Measurements from ENCODE around the gene KY.
"Not testable (repeated sequence)": the region's sequence is repeated elsewhere in the genome, so short reads cannot be mapped to it uniquely, and the experiment has no call there.

Gene KY

DNA sequence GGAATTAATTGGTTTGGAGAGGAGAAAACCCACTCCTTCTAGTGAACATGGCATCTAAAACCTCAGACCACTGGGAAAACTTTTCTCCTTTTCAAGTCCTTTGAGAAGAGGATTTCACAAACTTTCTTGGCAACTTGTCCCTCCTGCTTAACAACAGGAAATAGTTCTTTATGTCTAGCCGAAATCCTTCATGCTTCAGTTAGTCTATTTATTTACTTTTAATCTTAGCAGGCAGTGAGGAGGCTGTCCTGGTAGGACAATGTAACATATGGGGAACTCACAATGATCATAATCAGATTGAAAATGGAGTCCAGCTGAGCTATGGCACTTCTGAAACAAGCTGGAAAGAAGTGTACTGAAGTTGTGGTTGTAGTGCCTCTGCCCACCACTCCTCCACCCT is 50.6 kb downstream of the KY start:
- DNase-seq: no peak

DNA sequence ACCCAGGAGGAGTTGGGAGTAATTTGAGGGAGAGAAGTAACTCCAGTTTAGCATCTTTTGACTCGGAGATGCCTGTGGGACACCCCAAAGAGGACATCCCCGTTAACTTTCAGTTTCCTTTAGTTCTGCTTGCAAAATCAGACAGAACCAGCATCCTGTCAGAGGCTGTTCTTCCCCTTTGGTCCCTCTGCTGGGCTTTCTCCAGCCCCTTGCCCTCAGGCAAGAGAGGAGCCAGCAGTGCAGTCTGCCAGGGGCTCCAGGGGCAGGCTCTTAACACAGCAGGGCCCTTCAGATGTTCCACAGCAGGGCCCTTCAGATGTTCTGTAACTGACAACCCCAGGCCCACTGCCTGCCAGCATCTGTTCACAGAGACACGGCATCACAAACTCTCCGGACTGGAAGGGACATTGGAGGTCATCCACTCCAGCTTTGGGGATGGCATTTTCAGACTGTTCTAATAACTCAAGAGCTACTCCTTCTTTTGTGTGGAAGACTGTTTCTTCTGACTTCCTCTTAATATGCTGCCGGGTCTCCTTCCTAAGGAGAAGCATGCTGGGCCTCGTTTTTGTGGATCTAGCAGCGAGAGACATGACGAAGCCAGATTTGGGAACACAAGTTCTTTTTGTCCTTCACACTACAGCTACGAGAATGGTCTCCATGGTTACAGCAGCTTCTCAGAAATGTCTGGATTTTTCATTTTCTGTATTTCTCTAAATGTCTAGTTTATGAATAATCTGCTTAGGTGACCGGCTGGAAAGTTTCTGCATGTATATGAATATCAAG is 51.9 kb downstream of the KY start:
- DNase-seq: no peak

DNA sequence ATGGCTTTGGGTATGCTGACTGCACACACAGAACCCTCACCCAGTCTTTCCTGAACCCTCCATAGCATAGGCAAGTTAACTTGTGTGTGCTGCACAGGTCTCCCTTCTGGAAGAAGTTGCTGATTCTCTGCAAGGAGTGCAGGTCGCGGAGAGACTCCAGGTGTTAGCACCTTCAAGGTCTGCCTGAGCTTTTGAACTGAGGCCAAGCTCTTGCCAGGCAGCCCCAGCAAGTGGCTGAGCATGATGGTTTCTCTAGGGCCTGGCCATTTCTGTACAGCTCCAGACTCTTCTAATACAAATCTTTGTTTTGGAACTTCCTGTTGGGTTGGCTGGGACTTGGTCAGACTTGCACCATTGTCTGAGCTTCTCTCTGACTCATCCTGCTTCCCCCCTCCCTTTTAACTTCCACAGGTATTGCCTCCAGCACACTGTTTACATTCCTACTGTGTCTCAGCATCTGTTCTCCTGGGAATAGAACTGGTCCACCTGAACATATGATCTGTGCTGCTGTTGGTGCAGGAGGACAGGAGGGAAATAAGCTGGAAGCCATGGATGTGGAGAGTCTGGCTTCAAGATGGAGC is 53.3 kb downstream of the KY start:
- DNase-seq: no peak

DNA sequence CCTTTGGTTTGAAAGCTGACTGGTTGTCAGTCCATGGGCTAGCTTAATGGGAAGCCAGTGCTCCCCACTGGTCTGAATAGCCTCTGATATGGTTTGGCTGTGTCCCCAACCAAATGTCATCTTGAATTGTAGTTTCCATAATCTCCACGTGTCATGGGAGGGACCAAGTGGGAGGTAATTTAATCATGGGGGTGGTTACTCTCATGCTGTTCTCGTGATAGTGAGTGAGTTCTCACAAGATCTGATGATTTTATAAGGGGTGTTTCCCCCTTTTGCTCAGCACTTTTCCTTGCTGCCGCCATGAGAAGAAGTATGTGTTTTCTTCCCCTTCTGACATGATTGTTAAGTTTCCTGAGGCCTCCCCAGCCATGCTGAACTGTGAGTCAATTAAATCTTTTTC is 55.8 kb downstream of the KY start:
- DNase-seq: not testable (repeated sequence)

DNA sequence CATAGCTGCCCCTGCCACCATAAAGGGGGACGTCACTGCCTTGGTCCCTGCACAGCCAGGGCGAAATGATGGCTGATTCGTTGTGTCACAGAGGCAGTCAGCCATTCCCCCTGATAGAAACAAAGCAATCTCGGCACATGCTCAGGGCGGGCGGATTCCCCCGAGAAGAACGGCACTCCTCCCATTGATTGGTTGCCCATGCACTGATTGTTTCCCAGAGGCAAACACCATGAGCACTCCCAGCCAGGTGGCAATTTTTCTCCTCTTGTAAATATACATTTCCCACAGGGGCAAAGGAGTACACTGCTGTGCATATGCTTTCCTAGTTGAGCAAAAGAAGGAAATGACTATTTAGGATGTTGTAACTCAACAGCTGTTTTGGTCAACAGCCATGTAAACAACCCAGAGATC is 56.5 kb downstream of the KY start:
- no peak for DNase-seq

DNA sequence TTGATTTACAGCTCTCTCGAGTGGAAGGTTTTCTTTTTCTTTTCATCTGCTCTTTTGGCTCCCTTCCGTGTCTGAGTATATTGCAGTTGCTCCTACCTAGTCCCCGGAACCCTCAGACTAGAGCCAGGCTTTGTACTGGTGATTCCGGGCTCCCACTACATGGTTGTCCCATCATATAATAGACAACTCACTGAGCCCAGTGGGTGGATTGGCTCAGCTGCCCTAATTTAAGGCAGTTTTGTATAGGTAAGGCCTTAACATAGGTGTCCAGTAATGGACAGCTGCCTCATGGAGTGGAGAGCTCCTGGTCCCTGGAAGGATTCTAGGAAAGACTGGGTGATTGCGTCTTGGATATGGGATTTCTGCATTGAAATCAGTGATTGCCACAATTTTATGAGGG is 58.0 kb downstream of the KY start:
- no peak for DNase-seq

DNA sequence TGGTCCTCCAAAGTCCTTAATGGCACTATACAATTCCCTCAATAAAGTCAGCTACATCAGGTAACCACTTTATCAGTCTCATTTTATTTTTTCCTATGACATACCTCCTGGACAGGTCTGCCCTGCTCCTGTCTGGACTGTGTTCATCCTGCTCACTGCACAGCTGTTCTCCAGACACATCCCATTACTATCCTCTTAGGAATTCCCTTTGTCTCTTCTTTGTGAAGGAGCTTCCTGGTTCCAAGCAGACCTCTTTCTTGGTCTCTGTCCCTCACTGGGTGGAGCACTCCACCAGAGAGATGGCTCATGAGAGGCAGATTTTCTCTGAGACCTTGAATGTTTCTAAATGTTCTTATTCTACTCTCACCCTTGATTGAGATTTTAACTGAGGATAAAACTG is 60.1 kb downstream of the KY start:
- no peak for DNase-seq

DNA sequence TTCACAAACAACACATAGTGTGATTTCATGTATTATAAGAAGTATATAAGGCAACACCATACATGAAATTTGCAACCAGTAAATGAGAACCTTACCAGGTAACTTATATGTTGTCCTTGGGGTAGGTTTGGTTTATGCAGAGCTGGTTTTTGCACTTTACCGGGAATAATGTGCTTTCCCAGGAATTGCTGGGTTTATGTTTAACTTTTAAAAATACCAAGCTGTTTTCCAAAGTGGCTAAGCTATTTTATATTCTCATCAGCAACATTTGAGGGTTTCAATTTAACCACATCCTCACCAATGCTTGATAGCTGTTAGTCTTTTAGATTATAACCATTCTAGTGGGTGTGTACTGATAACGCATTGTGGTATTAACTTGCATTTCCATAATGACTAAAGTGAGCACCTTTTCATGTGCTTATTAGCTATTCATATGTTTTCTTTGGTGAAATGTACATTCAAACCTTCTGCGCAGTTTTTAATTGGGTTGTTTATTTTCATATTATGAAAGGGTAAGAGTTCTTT is 71.6 kb downstream of the KY start:
- DNase-seq: no peak

DNA sequence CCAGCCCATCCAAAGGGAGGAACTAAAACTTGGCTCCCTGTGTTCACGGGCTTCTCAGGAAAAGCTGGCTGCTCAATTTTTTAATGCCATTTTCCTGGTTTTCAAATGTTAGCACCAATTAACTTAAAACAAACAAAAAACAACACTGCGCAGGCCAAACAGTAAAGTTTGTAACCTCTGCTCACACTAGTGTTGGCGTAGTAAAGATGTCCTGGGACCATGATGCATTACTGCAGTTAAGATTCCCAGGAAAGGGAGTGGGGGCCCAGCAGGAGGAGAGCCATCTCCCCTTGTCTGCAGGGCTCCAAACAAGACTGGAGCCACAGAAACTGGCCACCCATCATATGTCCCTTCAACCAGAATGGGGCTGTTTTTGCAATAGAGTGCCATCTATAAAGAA is 74.0 kb downstream of the KY start:
- DNase-seq: no peak

DNA sequence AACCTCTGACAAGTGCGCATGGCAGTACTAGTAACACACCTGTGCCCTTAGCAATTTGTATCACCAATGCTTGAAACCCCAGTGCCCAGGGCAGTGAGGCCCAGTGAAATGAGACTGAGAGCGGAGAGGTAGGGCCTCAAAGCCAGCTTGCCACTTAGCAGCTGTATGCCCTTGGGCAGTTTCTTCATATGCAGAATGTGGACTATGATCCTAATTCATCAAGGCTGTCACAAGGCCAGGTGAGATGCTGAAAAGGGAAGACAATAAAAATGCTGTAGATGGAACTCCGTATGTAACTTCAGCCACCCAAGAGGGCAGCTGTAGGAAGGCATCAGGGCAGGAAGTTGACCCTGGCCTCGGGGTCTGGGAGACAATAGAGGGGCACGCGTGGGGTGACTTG is 74.4 kb downstream of the KY start:
- no peak for DNase-seq

DNA sequence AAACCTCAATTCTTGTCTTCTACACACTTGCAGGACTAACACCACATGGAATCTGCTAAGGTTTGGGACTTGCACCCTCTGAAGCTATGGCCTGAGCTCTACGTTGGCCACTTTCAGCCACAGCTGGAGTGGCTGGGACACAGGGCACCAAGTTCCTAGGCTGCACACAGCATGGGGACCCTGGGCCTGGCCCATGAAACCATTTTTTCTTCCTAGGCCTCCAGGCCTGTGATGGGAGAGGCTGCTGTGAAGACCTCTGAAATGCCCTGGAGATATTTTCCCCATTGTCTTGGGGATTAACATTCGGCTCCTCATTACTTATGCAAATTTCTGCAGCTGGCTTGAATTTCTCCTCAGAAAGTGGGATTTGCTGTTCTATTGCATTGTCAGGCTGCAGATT is 80.9 kb downstream of the KY start:
- DNase-seq: not testable (repeated sequence)

DNA sequence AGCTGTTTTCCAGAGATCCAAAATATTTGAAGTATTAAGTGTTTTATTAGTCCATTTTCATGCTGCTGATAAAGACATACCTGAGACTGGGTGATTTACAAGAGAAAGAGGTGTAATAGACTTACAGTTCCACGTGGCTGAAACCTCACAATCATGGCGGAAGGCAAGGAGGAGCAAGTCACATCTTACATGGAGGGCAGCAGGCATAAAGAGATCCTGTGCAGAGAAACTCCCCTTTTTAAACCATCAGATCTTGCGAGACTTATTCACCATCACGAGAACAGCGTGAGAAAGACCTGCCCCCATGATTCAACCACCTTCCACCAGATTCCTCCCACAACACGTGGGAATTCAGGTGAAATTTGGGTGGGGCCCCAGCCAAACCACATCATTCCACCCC is 82.0 kb downstream of the KY start:
- DNase-seq: no peak

DNA sequence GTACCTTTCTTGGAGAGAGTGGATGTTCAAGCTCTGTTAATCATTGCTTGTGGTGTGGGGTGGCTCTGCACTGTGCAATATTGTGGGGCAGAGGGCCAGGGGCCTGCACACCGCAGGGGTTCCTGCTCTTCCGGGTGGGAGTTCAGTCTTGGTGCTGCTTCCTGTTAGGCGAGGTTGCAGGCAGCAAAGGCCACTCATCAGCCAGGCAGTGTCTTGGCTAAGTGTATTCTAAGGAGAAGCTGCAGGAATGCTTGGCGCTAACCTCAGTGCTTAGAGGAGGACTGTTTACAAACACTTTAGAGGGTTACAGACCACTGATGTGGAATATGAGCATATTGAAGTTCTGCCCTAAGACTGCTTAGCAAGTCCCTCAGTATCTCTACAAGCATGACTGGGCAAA is 83.2 kb downstream of the KY start:
- no peak for DNase-seq

DNA sequence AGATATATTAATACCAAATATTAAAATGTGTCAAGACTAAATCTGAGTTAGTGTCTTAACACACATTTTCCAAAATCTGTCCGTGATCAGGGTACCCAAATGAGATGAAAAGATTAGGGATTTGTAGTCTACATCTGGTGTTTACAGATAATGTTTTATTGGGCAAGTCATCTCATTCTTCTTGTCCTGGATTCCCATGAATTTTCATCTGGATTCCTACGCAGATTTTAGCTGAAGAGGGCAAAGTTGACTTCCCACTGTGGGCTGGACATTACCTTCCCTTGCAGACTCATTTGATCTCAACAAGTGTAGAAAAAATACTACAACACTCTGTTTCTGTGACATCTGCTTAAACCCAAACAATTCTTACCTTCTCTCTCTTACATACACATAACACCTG is 85.8 kb downstream of the KY start:
- no peak for DNase-seq

DNA sequence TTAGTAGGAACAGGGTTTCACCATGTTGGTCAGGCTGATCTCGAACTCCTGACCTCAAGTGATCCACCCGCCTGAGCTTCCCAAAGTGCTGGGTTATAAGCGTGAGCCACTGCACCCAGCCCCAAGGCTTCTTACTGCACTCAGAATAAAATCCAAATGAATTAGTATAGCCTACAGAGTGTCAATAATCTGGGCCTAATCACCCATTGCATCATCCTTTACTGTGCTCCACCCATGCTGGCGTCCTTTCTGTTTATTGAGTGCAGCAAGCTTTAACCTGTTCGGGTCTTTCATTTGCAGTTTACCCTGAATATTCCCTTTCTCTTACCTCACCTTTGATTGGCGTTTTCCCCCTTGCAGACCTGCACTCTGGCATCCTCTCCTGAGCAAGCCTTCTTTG is 87.2 kb downstream of the KY start:
- DNase-seq: no peak

DNA sequence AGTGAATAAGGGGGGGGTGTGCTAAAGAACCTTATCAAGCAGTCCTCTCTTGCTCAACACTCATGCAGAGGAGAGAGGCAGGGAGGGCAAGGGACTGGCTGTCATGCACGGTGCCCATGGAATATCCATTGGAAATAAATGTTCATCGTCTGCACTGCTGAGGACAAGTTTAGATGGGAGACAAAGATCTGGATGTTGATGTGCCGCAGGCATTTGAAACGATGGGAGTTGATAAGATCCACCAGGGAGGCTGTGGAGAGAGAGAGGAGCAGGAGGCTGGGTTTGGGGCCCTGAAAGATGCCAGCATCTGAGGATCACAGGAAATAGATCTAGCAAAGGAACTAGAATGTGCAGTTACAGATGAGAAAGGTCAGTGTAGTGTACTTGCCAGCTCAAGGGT is 88.8 kb downstream of the KY start:
- DNase-seq: no peak

DNA sequence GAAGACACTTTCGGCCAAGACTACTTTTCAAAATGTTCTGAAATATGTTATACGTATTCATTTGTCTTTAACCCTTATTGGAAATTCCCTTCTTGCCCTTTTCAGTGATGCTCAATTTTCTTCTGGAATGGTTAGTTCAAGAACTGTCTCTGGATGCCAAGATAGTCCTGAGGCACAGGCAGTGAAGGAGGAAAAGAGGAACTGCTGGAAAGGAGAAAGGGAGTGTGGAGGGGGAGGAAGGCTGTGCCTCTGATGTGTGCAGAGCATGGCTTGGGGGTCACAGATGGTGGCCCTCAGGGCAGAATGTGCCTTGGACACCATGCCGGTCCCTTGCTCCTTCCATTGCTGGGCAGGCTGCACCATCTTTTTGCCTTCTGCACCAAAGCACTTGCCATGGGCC is 91.2 kb downstream of the KY start:
- DNase-seq: no peak

Data from activated CD4-positive, alpha-beta T cell treated with anti-CD3 and anti-CD28 coated beads for 48 hours (primary cell).